ENCODE measurements around the gene TBC1D9B.

Gene TBC1D9B

GRCh38 chr5:179869641-179870402 lies 37.9 kb downstream of the TBC1D9B start:
- DNase-seq (ENCODE audit: low read depth in 2 of 2) = no peak

DNA sequence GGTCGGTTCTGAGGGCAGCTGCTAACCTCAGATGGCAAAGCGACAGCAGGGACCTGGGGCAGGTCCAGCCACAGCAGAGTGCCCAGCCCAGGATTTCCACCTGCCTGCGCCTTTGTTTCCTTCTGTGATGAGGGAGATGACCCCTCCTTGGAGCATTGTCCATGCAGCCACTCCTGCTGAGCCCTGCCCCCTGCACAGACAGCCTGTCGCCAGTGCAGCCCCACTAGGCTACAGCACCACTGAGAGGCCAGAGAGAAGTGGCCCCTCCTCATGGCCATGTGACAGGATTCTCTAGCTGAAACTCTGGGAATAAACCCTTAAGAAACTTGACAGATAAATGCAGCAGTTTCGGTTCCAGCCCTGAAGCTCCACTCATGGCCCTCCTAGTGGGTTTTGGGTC lies 38.6 kb downstream of the TBC1D9B start:
- no peak for DNase-seq (ENCODE audit: low read depth in 2 of 2)

DNA sequence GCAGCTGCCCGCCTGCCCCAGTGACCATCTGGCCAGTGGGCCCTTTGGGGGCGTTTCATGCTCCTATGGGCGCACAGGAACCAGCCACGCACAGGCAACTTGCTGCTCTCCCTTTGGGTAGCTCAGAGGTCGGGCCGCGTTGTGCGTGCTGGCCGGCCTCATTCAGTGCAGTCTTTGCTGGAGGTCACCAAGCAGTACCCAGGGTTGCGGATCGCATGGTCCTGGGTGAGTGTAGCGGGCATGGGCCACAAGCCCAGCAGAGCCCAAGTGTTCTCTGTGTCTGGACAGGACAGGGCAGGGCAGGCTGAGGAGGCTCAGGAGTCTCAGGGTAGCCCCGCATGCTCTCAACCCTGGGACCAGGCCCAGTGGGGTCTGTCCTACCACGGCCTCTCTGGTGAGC lies 39.2 kb downstream of the TBC1D9B start:
- no peak for DNase-seq (ENCODE audit: low read depth in 2 of 2)

- DNase-seq (ENCODE audit: low read depth in 2 of 2) = no peak
Observed at GRCh38 chr5:179867476-179867875, 40.2 kb downstream of the TBC1D9B start.

DNA sequence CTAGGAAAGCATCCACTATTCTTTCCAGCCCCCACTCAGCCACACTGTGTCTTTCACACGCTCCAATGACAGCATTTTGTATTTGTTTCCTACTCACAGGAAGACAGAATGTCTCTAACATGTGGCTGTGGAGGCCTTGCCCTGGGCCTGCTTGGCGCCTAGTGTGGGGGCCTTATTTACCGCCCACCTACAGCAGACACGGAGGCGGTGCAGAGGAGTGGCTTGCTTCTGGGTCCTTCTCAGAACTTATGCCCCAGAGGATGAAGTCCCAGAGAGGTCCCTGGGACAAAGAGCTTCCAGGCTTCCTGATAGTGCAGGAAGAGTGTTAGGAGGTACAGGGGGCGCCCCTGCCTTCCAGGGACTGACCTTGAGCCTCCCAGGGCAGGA lies 40.6 kb downstream of the TBC1D9B start:
- no peak for DNase-seq (ENCODE audit: low read depth in 2 of 2)

DNA sequence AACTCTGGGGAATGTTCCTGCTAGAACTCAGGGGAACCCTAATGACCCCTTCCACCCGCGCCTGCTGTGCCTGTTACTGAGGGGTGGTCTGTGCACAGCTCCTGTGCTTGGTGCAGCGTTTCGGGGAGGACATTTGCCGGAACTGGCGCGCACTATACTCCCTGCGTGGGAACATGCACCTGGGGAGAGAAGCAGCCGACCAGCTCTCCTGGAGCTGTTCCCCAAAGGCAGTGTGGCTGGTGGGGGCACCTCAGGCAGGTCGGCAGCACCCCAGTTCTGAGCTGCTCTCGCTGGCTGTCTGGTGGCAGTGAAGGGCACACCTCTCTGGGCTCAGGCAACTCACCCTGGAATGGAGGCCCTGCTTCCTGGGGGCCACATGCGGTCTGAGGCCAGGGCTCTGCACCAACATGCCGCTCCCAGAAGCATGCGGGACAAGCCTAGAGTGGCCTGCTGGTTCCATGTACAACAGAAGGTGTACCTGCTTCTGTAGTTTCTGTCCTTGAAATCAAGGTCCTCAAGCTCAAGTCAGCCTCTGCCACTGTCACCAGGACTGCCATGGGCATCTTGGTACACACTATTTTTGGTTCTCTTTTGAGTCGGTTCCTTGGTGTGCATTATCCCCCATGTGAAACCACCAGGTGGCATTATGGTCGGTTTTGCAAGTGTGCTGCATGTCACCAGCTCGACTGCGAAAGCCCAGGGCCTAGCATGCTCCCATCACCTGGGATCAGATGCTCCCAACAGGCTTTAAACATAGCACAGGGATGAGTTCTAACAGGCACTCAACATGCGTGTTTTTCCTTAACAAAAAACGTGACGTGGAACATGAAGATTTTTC lies 41.2 kb downstream of the TBC1D9B start:
- peak in 1 of 2 donors; percentile 7 for DNase-seq (ENCODE audit: low read depth in 2 of 2)

DNA sequence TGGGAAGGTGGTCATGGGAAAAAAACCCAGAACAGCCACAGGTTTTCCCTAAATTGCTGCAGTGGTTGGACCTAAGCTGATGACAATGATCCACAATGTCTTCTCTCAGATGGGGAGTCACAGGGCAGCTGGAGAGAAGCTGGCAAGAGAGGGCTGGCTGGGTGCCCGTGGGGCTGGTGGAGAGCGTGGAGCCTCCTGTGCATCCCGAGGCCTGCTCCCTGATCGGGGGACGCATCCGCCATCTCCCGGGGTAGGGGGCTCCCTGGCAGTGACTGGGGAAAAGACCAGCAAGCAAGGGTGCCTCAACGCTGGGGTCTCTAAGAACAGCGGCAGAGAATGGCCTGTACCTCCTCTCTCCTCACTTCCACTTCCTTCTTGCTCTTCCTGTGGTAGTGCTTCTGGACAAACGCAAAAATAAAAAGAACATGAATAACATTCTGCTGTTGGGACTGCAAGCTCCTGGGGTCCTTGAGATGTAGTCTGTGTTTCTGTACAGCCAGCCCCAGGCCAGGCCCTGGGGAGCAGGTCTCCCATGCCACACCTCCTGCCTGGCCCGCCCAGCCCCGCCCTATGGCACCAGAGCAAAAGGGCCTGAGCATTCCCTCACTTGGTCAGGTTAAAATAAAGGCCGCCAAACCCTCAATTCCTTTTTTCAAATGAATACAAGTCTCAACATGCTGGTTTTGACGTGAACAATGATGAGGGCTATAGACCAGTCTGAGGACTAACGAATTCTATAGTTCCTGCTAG lies 42.0 kb downstream of the TBC1D9B start:
- DNase-seq (ENCODE audit: low read depth in 2 of 2) = no peak

GRCh38 chr5:179864686-179865085 lies 43.0 kb downstream of the TBC1D9B start:
- no peak for DNase-seq (ENCODE audit: low read depth in 2 of 2)

DNA sequence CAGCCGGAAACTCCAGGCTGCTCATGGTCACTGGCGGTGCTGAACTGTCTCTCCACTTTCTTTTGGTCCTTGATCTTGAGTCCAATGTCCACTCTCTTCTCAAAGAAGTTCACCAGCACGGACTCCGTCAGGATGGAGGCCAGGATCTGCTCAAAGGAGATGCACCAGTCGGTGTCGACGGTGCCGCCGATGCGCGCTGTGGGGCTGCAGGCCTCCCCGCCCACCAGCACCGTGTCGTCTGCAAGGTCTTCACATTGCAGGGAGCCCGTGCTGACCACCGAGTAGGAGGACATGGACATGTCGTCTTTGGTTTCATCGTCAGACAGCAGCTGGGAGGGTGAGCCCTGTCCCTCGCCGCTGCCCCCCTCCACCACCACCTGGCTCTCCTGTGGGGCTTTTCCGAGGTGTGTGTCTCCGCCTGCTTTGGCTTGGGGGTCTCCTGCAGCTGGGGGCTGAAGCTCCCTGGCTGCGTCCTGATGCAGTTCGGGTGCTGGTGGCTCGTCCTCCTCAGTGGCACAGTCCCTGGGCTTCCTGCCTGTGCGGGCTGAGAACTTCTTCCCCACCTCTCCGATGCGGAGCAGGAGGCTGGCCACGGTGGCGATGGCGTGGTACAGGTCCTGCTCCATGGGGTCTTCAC lies 44.1 kb downstream of the TBC1D9B start:
- DNase-seq (ENCODE audit: low read depth in 2 of 2) = no peak

DNA sequence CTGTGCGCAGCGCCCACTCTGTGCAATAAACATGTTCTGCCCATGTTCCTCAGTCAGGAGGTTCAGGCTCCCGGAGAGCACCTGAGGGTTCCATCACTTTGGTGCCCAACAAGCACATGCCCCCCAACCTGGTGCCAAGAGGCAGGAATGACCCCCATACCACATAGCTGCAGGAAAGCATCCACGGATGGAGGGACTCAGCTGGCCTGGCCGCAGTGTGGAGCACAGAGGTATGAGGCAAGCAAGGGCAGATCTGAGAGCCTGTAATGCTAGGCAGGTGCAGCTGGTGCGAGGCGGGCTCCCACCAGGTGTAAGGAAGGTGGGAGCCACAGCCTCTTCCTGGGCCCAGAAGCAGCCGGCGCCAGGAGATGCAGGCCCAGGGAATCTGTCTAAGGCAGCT lies 44.8 kb downstream of the TBC1D9B start:
- DNase-seq (ENCODE audit: low read depth in 2 of 2) = no peak

DNA sequence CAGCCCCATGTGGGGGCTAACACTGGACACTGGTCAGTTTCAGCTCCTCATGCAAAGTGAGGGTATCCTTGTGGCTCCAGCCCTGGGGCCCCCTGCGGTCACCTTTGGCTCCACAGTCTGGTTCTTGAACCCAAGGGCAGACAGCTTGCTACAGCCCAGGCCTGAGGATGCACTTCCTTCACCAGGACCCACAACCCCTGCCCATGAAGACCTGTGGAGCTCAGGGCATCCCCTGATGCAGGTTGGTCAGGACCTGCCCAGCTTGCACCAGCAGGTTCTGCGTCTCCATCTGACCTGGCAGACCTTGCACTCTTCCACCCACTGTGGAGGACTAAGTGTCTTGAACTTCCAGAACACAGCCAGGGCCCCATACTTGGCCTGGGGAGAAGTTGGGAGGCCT lies 45.4 kb downstream of the TBC1D9B start:
- no peak for DNase-seq (ENCODE audit: low read depth in 2 of 2)

DNA sequence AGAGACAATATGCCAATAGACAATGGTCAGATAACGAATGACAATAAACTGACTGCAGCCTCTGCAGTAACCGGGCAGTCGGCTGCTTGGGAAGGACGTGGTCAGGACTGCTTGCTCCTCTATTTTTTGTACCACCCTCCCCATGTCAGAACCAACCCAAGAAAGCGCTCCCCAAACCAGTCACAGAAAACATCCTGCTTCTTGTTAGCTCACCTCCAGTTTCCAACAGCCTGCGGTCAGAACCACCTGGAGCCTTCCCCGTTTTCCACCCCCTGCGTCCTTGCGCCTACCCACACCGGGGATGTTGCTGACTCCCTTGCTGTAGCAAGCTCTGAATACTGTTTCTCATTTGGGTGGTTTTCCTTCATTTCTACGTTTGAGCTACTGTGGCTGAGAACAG lies 47.4 kb downstream of the TBC1D9B start:
- no peak for DNase-seq (ENCODE audit: low read depth in 2 of 2)

- DNase-seq (ENCODE audit: low read depth in 2 of 2) = peak; percentile 88 to 93
Observed at GRCh38 chr5:179858586-179859427, 48.9 kb downstream of the TBC1D9B start, which contains the start of gene MRNIP. TSS of gene MRNIP (minus strand) at chr5:179858817. CDS start at chr5:179858796, 21 bp downstream.

DNA sequence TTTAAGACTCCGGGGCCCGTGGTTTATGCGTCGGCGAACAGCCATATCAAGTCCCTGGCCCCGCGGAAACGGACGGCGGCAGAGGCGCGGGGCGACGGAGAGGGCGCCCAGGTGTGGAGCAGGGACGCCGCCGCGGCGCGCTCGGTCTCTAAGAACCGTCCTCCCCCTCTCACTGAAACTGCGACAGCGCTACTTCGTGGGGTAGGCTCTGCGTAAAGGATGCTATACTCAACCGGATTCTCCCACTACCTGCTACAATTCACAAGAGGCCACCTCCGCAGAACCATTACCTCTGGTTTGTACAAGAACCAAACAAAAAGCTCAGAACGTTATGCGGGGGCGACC lies 49.5 kb downstream of the TBC1D9B start:
- peak; percentile 28 to 33 for DNase-seq (ENCODE audit: low read depth in 2 of 2)

DNA sequence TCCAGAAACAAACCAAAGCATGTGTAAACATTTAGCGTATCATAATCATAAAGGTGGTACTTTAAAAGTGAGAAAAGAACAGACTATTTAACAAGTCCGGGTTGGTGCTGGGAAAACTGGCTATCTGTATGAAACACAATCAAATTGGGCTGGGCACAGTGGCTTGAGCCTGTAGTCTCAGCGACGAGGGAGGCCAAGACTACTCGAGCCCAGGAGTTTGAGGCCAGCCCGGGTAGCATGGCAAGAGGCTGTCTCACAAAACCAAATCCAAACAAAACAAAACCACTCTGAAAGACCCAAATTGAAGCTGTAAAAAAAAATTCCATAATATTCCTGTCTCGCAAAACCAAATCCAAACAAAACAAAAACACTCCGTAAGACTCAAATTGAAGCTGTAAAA lies 53.3 kb downstream of the TBC1D9B start:
- DNase-seq (ENCODE audit: low read depth in 2 of 2) = no peak

GRCh38 chr5:179852993-179853547 lies 54.6 kb downstream of the TBC1D9B start:
- no peak for DNase-seq (ENCODE audit: low read depth in 2 of 2)

DNA sequence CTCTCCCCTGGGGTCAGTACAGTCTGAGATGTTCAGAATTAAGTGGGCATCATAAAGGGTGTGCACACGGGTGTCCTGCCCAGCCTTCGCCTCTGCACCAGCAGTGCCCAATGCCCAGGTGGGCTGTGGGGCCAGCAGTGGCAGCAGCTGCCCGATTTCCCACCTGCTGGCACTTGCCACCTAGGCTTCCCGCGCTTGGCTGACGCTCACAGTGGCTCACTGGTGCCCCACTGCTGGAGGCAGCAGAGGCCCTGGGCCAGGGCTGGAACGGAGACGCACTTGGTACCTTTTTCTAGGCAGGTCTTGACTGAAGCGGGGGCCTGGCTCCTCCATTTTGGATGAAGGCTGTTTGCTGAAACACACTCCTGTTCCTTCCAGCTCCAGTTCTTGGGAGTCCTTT lies 66.1 kb downstream of the TBC1D9B start:
- no peak for DNase-seq (ENCODE audit: low read depth in 2 of 2)

DNA sequence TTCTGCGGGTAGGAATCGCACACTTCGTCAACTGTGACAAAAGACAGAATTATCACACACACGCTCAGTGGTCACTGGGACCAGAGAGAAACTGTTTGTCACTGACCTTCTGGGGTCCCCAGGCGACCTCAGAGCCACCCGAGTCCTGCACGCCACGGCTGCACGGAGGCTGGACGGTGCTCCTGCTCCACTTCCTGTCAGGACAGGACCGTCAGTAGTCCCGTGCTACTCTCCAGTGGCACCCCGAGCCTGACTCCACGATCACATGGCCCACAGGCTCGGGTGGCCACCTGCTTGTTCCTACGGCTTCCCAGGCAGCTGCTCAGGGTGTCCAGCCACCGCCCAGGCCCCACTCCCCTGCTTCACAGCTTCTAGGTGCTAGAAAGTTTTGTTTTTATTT lies 66.9 kb downstream of the TBC1D9B start:
- no peak for DNase-seq (ENCODE audit: low read depth in 2 of 2)

GRCh38 chr5:179840321-179840720 lies 67.4 kb downstream of the TBC1D9B start:
- DNase-seq (ENCODE audit: low read depth in 2 of 2) = no peak

DNA sequence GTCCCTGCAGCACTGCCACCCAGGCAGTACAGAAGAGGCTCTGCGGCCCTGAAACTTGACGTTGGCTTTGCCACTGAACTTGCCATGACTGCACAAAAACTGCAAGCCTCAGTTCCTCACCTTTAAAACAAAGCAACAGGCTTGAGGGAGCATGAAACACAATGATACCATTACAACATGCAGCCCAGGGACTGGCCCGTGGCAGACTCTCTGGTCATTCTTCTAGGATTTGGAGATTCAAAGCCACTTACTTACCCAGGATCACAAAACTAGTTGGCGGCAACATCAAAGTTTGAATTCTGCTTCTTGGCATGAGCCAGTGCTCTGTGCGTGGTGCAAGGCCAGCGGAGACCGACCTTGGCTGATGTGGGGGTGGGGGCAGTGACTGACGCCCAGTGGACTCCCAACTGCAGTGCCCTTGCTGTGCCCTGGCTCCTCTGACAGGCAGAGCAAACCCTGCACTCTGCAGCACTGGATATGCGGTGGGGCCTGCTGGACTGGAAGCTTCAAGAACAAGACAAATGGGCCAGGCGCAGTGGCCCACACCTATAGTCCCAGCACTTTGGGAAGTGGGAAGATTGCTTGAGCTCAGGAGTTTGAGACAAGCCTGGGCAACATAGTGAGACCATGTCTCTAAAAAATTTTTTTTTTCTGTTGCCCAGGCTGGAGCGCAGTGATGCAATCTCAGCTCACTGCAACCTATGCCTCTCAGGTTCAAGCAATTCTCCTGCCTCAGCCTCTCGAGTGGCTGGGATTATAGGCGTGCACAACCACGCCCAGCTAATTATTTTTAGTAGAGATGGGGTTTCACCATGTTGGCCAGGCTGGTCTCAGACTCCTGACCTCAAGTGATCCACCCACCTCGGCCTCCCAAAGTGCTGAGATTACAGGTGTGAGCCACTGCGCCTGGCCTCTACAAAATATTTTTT lies 68.1 kb downstream of the TBC1D9B start:
- no peak for DNase-seq (ENCODE audit: low read depth in 2 of 2)

Measured in activated CD4-positive, alpha-beta T cell treated with anti-CD3 and anti-CD28 coated beads for 24 hours (primary cell).